Measurements from ENCODE around the gene NEUROD6. TPM values are rescaled to one million over a fixed set of nuclear protein-coding genes. Genes with fewer than 3 reads are reported as not detected.

NEUROD6 gene
- total RNA-seq, 4 donors from 2014 or later, result not detected

GRCh38 chr7:31316876-31317275 is 23.6 kb downstream of the NEUROD6 start:
- intact Hi-C loops (cut with DNase I; ENCODE audit: low total_unique reads) (no loop called here), in situ Hi-C loops (cut with MboI; ENCODE audit: low sequenced_read_pairs in 4 of 4) (no loop called here)
- Histone ChIP-seq H3K36me3 (no peaks in the 10 kb centered on the region), H3K9me3 (no peaks in the 10 kb centered on the region), H3K27me3 (no peaks in the 10 kb centered on the region), H3K4me3 (no peak overlapping the region), H3K4me1 (no peaks in the 10 kb centered on the region), H3K27ac (no peak overlapping the region)
- no peak for TF ChIP-seq POLR2A (IDR thresholded peaks at IDR 0.05)
- no peak for TF ChIP-seq CTCF (IDR thresholded peaks at IDR 0.05 in 4 of 5, conservative IDR thresholded peaks at IDR 0.05 in 1 of 5)
- ATAC-seq (no peak), DNase-seq (no peak)

- DNase-seq, result no peak
- H3K27me3 ChIP-seq, result no peaks in the 10 kb centered on the region
- in situ Hi-C loops (cut with MboI; ENCODE audit: low sequenced_read_pairs in 4 of 4), result no loop called here
Measured at GRCh38 chr7:31315758-31316157, 24.8 kb downstream of the NEUROD6 start.

GRCh38 chr7:31314781-31315180 is 25.7 kb downstream of the NEUROD6 start:
- Histone ChIP-seq H3K27me3 (no peaks in the 10 kb centered on the region), H3K4me1 (no peaks in the 10 kb centered on the region), H3K36me3 (no peaks in the 10 kb centered on the region), H3K27ac (no peak overlapping the region), H3K4me3 (no peak overlapping the region), H3K9me3 (no peaks in the 10 kb centered on the region)
- intact Hi-C loops (cut with DNase I; ENCODE audit: low total_unique reads) (no loop called here), in situ Hi-C loops (cut with MboI; ENCODE audit: low sequenced_read_pairs in 4 of 4) (no loop called here)
- TF ChIP-seq POLR2A (IDR thresholded peaks at IDR 0.05) (no peak), CTCF (IDR thresholded peaks at IDR 0.05 in 4 of 5, conservative IDR thresholded peaks at IDR 0.05 in 1 of 5) (no peak)
- no peak for DNase-seq
- ATAC-seq, result no peak

More at GRCh38 chr7:31315758-31316157, 24.8 kb downstream of the NEUROD6 start:
- Histone ChIP-seq H3K4me1 (no peaks in the 10 kb centered on the region), H3K36me3 (no peaks in the 10 kb centered on the region), H3K4me3 (no peak overlapping the region), H3K9me3 (no peaks in the 10 kb centered on the region), H3K27ac (no peak overlapping the region)
- ATAC-seq, result no peak
- TF ChIP-seq POLR2A (IDR thresholded peaks at IDR 0.05), result no peak
- no peak for TF ChIP-seq CTCF (IDR thresholded peaks at IDR 0.05 in 4 of 5, conservative IDR thresholded peaks at IDR 0.05 in 1 of 5)
- intact Hi-C loops (cut with DNase I; ENCODE audit: low total_unique reads), result no loop called here

- Histone ChIP-seq H3K4me1 (no peaks in the 10 kb centered on the region), H3K9me3 (no peaks in the 10 kb centered on the region), H3K27me3 (no peaks in the 10 kb centered on the region), H3K4me3 (no peak overlapping the region), H3K27ac (no peak overlapping the region), H3K36me3 (no peaks in the 10 kb centered on the region)
- intact Hi-C loops (cut with DNase I; ENCODE audit: low total_unique reads), result no loop called here
- ATAC-seq (no peak), DNase-seq (no peak)
- in situ Hi-C loops (cut with MboI; ENCODE audit: low sequenced_read_pairs in 4 of 4), result no loop called here
- TF ChIP-seq POLR2A (IDR thresholded peaks at IDR 0.05) (no peak), CTCF (IDR thresholded peaks at IDR 0.05 in 4 of 5, conservative IDR thresholded peaks at IDR 0.05 in 1 of 5) (no peak)
Measured at GRCh38 chr7:31312889-31313288, 27.6 kb downstream of the NEUROD6 start.

- intact Hi-C loops (cut with DNase I; ENCODE audit: low total_unique reads), result no loop called here
- Histone ChIP-seq H3K4me1 (no peaks in the 10 kb centered on the region), H3K9me3 (no peaks in the 10 kb centered on the region), H3K27me3 (no peaks in the 10 kb centered on the region), H3K4me3 (no peak overlapping the region), H3K36me3 (no peaks in the 10 kb centered on the region), H3K27ac (no peak overlapping the region)
- no peak for TF ChIP-seq POLR2A (IDR thresholded peaks at IDR 0.05)
- no peak for TF ChIP-seq CTCF (IDR thresholded peaks at IDR 0.05 in 4 of 5, conservative IDR thresholded peaks at IDR 0.05 in 1 of 5)
- in situ Hi-C loops (cut with MboI; ENCODE audit: low sequenced_read_pairs in 4 of 4), result no loop called here
- DNase-seq, result no peak
- no peak for ATAC-seq
Measured at GRCh38 chr7:31311552-31311951, 29.0 kb downstream of the NEUROD6 start.

Data from gastrocnemius medialis (tissue), 4 donors.